H1 (cell line): ENCODE measurements around the gene HCK. TPM values are rescaled to one million over a fixed set of nuclear protein-coding genes. Genes with fewer than 3 reads are reported as not detected.

Source experiments
- CTCF ChIA-PET: fragments of 300-600 bp; sonication (Branson Sonifier 250); formaldehyde crosslinking; loops from one replicate; lab custom pipeline; 2021; ENCODE audit not compliant: partially characterized antibody; lab: Charles Lee
- POLR2A ChIA-PET: fragments of 300-600 bp; sonication (Branson Sonifier 250); formaldehyde crosslinking; loops from one replicate; lab custom pipeline; 2021; ENCODE audit warnings: inconsistent platforms; ENCODE audit not compliant: partially characterized antibody; lab: Charles Lee
- DNase-seq, 2 experiments: peaks; one replicate each; pipeline versions ENCODE4 v3.0.0 to v3.0.0-alpha.2; 2010 to 2022; ENCODE audit warnings: low spot score in 2 of 2, low read depth in 1 of 2, mixed read lengths in 1 of 2
- FAIRE-seq: peaks from 2 replicates; lab custom pipeline; 2011; peaks lifted over from hg19 to GRCh38; lab: Jason Lieb, UNC
- H2AFZ ChIP-seq: 2 replicates; pipeline ENCODE4 v1.8.1; 2012; ENCODE audit warnings: low read length, inconsistent platforms
- H2AK5ac ChIP-seq: 2 replicates; pipeline ENCODE4 v1.6.1; 2013; ENCODE audit warnings: low read depth, low read length
- H2BK120ac ChIP-seq: replicated peaks from 2 replicates; pipeline ENCODE3; 2013; ENCODE audit warnings: low read depth, low read length, inconsistent platforms
- H2BK12ac ChIP-seq: 2 replicates; pipeline ENCODE4 v1.6.1; 2013; ENCODE audit warnings: low read depth, low read length
- H2BK15ac ChIP-seq: 2 replicates; pipeline ENCODE4 v1.6.1; 2013; ENCODE audit warnings: low read length
- H2BK20ac ChIP-seq: 2 replicates; pipeline ENCODE4 v1.6.1; 2013; ENCODE audit warnings: low read length
- H2BK5ac ChIP-seq: 2 replicates; pipeline ENCODE4 v1.6.1; 2013; ENCODE audit warnings: low read depth, low read length
- H3K14ac ChIP-seq: 2 replicates; pipeline ENCODE4 v1.6.1; 2013; ENCODE audit warnings: inconsistent platforms; ENCODE audit not compliant: insufficient read length
- H3K18ac ChIP-seq: 2 replicates; pipeline ENCODE4 v1.6.1; 2013; ENCODE audit warnings: low read length; ENCODE audit errors: extremely low read depth
- H3K23ac ChIP-seq: 2 replicates; pipeline ENCODE4 v1.6.1; 2013; ENCODE audit warnings: inconsistent platforms; ENCODE audit not compliant: insufficient read length
- H3K23me2 ChIP-seq: 2 replicates; pipeline ENCODE4 v1.6.1; 2013; ENCODE audit warnings: low read depth, low read length
- H3K27ac ChIP-seq: 2 replicates; pipeline ENCODE4 v1.6.1; 2011; ENCODE audit warnings: low read depth, low read length, inconsistent platforms
- H3K27me3 ChIP-seq, 4 experiments: replicated peaks in 1 of 4; 1 replicate in 1 of 4; 2 replicates in 3 of 4; pipeline versions ENCODE4 v1.6.1 to v1.8.1; 2011 to 2013; ENCODE audit warnings: low read length in 3 of 4, mild to moderate bottlenecking in 3 of 4, inconsistent platforms in 2 of 4, mixed read lengths in 2 of 4, moderate library complexity in 1 of 4; ENCODE audit not compliant: control insufficient read depth in 3 of 4, insufficient read depth in 3 of 4; ENCODE audit errors: extremely low read depth in 1 of 4
- H3K36me3 ChIP-seq, 4 experiments: 2 replicates each; pipeline versions ENCODE4 v1.6.1 to v1.8.1; 2011 to 2013; ENCODE audit warnings: mild to moderate bottlenecking in 4 of 4, low read length in 3 of 4, moderate library complexity in 2 of 4, control low read depth in 1 of 4, inconsistent platforms in 1 of 4; ENCODE audit not compliant: insufficient read depth in 4 of 4, control insufficient read depth in 2 of 4
- H3K4ac ChIP-seq: replicated peaks from 2 replicates; pipeline ENCODE3; 2013; ENCODE audit warnings: low read length, low read depth, mixed read lengths, inconsistent platforms; ENCODE audit not compliant: insufficient read length
- H3K4me1 ChIP-seq, 4 experiments: replicated peaks in 1 of 4; 1 replicate in 1 of 4; 2 replicates in 3 of 4; pipeline versions ENCODE4 v1.6.1 to v1.8.1; 2011 to 2013; ENCODE audit warnings: low read length in 3 of 4, inconsistent platforms in 2 of 4, mixed read lengths in 1 of 4; ENCODE audit not compliant: insufficient read depth in 4 of 4, control insufficient read depth in 3 of 4
- H3K4me2 ChIP-seq, 2 experiments: 2 replicates each; pipeline versions ENCODE4 v1.6.1 to v1.8.1; 2011 to 2013; ENCODE audit warnings: low read depth in 2 of 2, low read length in 2 of 2, control low read depth in 1 of 2, inconsistent platforms in 1 of 2, mild to moderate bottlenecking in 1 of 2; ENCODE audit not compliant: insufficient read depth in 1 of 2
- H3K4me3 ChIP-seq, 4 experiments: fragments of 200-600, 300-600 bp in 1 of 4; sonication (generic), shearing (Covaris generic), sonication (Bioruptor Twin) in 1 of 4; 2 replicates each; pipeline versions ENCODE4 v1.5.1 to v1.8.1; 2011 to 2016; ENCODE audit warnings: low read length in 4 of 4, low read depth in 3 of 4, control low read depth in 2 of 4, inconsistent platforms in 2 of 4, mild to moderate bottlenecking in 2 of 4, mixed read lengths in 1 of 4, moderate library complexity in 1 of 4; ENCODE audit not compliant: insufficient read depth in 2 of 4; ENCODE audit errors: extremely low read depth in 1 of 4
- H3K56ac ChIP-seq: replicated peaks from 2 replicates; pipeline ENCODE3; 2013; ENCODE audit warnings: low read depth, mild to moderate bottlenecking, mixed read lengths, low read length, inconsistent platforms; ENCODE audit not compliant: insufficient read length
- H3K79me1 ChIP-seq: 2 replicates; pipeline ENCODE4 v1.6.1; 2013; ENCODE audit warnings: low read depth, low read length, control low read depth
- H3K79me2 ChIP-seq, 2 experiments: 2 replicates each; pipeline versions ENCODE4 v1.6.1 to v1.8.1; 2012 to 2013; ENCODE audit warnings: low read length in 2 of 2, mild to moderate bottlenecking in 2 of 2, inconsistent platforms in 1 of 2; ENCODE audit not compliant: insufficient read depth in 2 of 2, control insufficient read depth in 1 of 2
- H3K9ac ChIP-seq, 4 experiments: replicated peaks in 1 of 4; 1 replicate in 1 of 4; 2 replicates in 3 of 4; pipeline versions ENCODE4 v1.6.1 to v1.8.1; 2011 to 2013; ENCODE audit warnings: low read depth in 3 of 4, low read length in 3 of 4, control low read depth in 2 of 4, mild to moderate bottlenecking in 2 of 4, moderate library complexity in 2 of 4, inconsistent platforms in 1 of 4; ENCODE audit errors: extremely low read depth in 1 of 4
- H3K9me3 ChIP-seq, 2 experiments: 2 replicates each; pipeline versions ENCODE4 v1.6.1 to v1.8.1; 2012 to 2013; ENCODE audit warnings: mild to moderate bottlenecking in 2 of 2, moderate library complexity in 2 of 2, control low read depth in 1 of 2, inconsistent platforms in 1 of 2, low read depth in 1 of 2, low read length in 1 of 2, mixed read lengths in 1 of 2; ENCODE audit not compliant: insufficient read depth in 2 of 2
- H4K20me1 ChIP-seq, 2 experiments: replicated peaks in 1 of 2; 2 replicates each; pipeline versions ENCODE3 to v1.8.1; 2011 to 2013; ENCODE audit warnings: inconsistent platforms in 2 of 2, low read length in 2 of 2, mild to moderate bottlenecking in 1 of 2; ENCODE audit not compliant: insufficient read depth in 2 of 2, control insufficient read depth in 1 of 2
- H4K5ac ChIP-seq: 2 replicates; pipeline ENCODE4 v1.6.1; 2013; ENCODE audit warnings: low read length, low read depth, mixed read lengths, inconsistent platforms; ENCODE audit not compliant: insufficient read length
- H4K8ac ChIP-seq: 2 replicates; pipeline ENCODE4 v1.8.0; 2013; ENCODE audit warnings: mild to moderate bottlenecking, moderate library complexity, low read length, inconsistent platforms; ENCODE audit not compliant: insufficient read depth; ENCODE audit errors: extremely low read depth
- H4K91ac ChIP-seq: replicated peaks from 2 replicates; pipeline ENCODE3; 2013; ENCODE audit warnings: low read length, mixed read lengths, inconsistent platforms; ENCODE audit not compliant: insufficient read length
- CBX8 ChIP-seq: fragments of 300-800, 300-1000 bp; sonication (generic); IDR thresholded peaks from 2 replicates; pipeline ENCODE4 v1.7.1; 2016; ENCODE audit warnings: low read depth, low read length, borderline replicate concordance
- FOSL1 ChIP-seq: IDR thresholded peaks from 2 replicates; pipeline ENCODE4 v1.6.1; 2011; ENCODE audit warnings: mild to moderate bottlenecking, low read depth, low read length, moderate library complexity; ENCODE audit not compliant: insufficient read depth
- WGBS, 2 experiments: shearing (Covaris generic) in 1 of 2; methylation state at CpG; one replicate each; pipeline versions ENCODE4 v1.1.6 to v1.1.7; 2013 to 2015; ENCODE audit warnings: low lambda C conversion rate in 2 of 2, mixed read lengths in 2 of 2, inconsistent platforms in 1 of 2, low coverage in 1 of 2, missing lambda C conversion rate in 1 of 2; ENCODE audit not compliant: insufficient replicate concordance in 2 of 2, insufficient coverage in 1 of 2, insufficient read length in 1 of 2; ENCODE audit errors: extremely low coverage in 1 of 2, missing lambda C conversion rate in 1 of 2; 5-methylcytosine and 5-hydroxymethylcytosine counted together
- polyA plus RNA-seq, 7 experiments: library from polyadenylated mRNA; depleted of rRNA in 3 of 7; stranded (reverse) in 5 of 7; unstranded in 2 of 7; fragments of >200 nt in 5 of 7; fragments of 200-250 nt in 2 of 7; gene quantifications; 1 replicate in 5 of 7; 2 replicates in 1 of 7; 4 replicates in 1 of 7; pipeline versions ENCODE4 v1.2.1 to v1.2.3, GENCODE V29; 2011 to 2013; ENCODE audit warnings: missing spikeins in 2 of 7, mixed read lengths in 2 of 7
- total RNA-seq: library from RNA; stranded (reverse); fragmentation: NEBNext Ultra II Directional; extraction: Animal tissue kit (Norgen Biotek cat#: 25700); gene quantifications from 2 replicates; pipeline ENCODE4 v1.2.1, GENCODE V29; 2021
- TF ChIP-seq, protein P1 (sequence below), 3 experiments: IDR thresholded peaks; 1 replicate in 2 of 3; 2 replicates in 1 of 3; pipeline versions ENCODE4 v1.5.1 to v1.6.1; 2011; ENCODE audit warnings: low read length in 3 of 3, mild to moderate bottlenecking in 3 of 3, inconsistent platforms in 2 of 3, low read depth in 1 of 3, moderate library complexity in 1 of 3; ENCODE audit not compliant: insufficient read depth in 1 of 3; ENCODE audit errors: control extremely low read depth in 1 of 3

HCK gene
- total and polyA plus RNA-seq, 2 of the 8 experiments (the other 6 are each of a cell fraction or from before 2014, with no cell fraction given): 0.37 to 4.3 TPM

DNA sequence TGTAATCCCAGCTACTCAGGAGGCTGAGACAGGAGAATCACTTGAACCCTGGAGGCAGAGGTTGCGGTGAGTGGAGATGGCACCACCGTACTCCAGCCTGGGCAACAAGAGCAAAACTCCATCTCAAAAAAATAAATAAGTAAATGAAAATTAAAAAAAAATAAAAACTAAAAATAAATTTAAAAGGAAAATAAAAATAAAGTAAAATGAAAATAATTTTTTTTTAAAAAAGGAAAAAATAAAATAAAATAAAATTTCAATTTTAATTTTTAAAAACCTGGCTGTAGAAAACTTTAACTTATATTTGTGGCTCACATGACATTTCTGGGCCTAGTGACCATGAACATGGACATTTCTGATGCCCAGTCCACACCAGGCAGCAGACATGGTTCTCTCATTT lies 16.1 kb downstream of the HCK start:
- ChIA-PET CTCF (interaction anchor here (0.9 kb wide), 1 partner anchor 37 kb away, joined by 3 read pairs; no protein-coding TSS in a partner anchor), POLR2A (no interaction called here)
- no peak overlapping the region for H2AFZ ChIP-seq
- H4K5ac ChIP-seq: no peak overlapping the region
- no peak overlapping the region for H3K4me3 ChIP-seq
- no peak overlapping the region for H3K56ac ChIP-seq
- no peaks in the 10 kb centered on the region for H3K23me2 ChIP-seq
- H3K79me2 ChIP-seq: no peaks in the 10 kb centered on the region
- H3K14ac ChIP-seq: no peak overlapping the region
- no peak overlapping the region for H3K27ac ChIP-seq
- H3K4me2 ChIP-seq: no peak overlapping the region
- no peak overlapping the region for H4K8ac ChIP-seq
- H3K79me1 ChIP-seq: no peaks in the 10 kb centered on the region
- no peaks in the 10 kb centered on the region for H4K20me1 ChIP-seq
- H3K18ac ChIP-seq: no peak overlapping the region
- no peak overlapping the region for H2BK15ac ChIP-seq
- peaks cover 0 to 3% (median 0%) of the 10 kb centered on the region in 4 experiments; a peak in 2 of 7 replicates for H3K4me1 ChIP-seq
- FAIRE-seq: no peak
- H4K91ac ChIP-seq: no peak overlapping the region
- H3K23ac ChIP-seq: no peak overlapping the region
- H2BK20ac ChIP-seq: no peak overlapping the region
- no peak overlapping the region for H2BK120ac ChIP-seq
- no peak overlapping the region for H3K4ac ChIP-seq
- H2BK12ac ChIP-seq: no peak overlapping the region
- 93% methylated on average over 2 of the region's 2 CpGs; no CpG with 5 or more reads in 1 of the 2 experiments for WGBS, 2 experiments
- H3K9me3 ChIP-seq: no peaks in the 10 kb centered on the region
- H3K36me3 ChIP-seq: no peaks in the 10 kb centered on the region
- H2AK5ac ChIP-seq: no peak overlapping the region
- no peak for DNase-seq
- H2BK5ac ChIP-seq: no peak overlapping the region
- H3K27me3 ChIP-seq: no peaks in the 10 kb centered on the region
- no peak overlapping the region for H3K9ac ChIP-seq
- TF ChIP-seq FOSL1 (no peak), CBX8 (no peak)
- TF ChIP-seq, protein P1, sequence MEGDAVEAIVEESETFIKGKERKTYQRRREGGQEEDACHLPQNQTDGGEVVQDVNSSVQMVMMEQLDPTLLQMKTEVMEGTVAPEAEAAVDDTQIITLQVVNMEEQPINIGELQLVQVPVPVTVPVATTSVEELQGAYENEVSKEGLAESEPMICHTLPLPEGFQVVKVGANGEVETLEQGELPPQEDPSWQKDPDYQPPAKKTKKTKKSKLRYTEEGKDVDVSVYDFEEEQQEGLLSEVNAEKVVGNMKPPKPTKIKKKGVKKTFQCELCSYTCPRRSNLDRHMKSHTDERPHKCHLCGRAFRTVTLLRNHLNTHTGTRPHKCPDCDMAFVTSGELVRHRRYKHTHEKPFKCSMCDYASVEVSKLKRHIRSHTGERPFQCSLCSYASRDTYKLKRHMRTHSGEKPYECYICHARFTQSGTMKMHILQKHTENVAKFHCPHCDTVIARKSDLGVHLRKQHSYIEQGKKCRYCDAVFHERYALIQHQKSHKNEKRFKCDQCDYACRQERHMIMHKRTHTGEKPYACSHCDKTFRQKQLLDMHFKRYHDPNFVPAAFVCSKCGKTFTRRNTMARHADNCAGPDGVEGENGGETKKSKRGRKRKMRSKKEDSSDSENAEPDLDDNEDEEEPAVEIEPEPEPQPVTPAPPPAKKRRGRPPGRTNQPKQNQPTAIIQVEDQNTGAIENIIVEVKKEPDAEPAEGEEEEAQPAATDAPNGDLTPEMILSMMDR (IDR thresholded peaks at IDR 0.05; ENCODE audit: control extremely low read depth in 1 of 3, insufficient read depth in 1 of 3, low read depth in 1 of 3, low read length in 3 of 3): no peak
